NCI-H774 (cell line): ENCODE results near the gene LPCAT4.
"Not testable (repeated sequence)": the region's sequence is repeated elsewhere in the genome, so short reads cannot be mapped to it uniquely, and the experiment has no call there.

Experiments used
- DNase-seq: peaks from one replicate; lab custom pipeline; 2025; lab: John Stamatoyannopoulos, UW

The LPCAT4 gene

GRCh38 chr15:34364041-34364440 lies 3.0 kb downstream of the LPCAT4 start:
- no peak for DNase-seq

GRCh38 chr15:34362047-34362773 lies 4.8 kb downstream of the LPCAT4 start:
- no peak for DNase-seq

- DNase-seq, result no peak
These were observed 5.7 kb downstream of the LPCAT4 start for GRCh38 chr15:34361278-34361677.

GRCh38 chr15:34360298-34360697 lies 6.7 kb downstream of the LPCAT4 start:
- no peak for DNase-seq

GRCh38 chr15:34359416-34359815 lies 7.6 kb downstream of the LPCAT4 start:
- DNase-seq, result no peak

- no peak for DNase-seq
These were observed 8.0 kb downstream of the LPCAT4 start for GRCh38 chr15:34358948-34359347.

GRCh38 chr15:34358367-34358766 lies 8.6 kb downstream of the LPCAT4 start:
- DNase-seq, result no peak

- DNase-seq, result no peak
These were observed 9.3 kb downstream of the LPCAT4 start for GRCh38 chr15:34357653-34358052.

GRCh38 chr15:34355241-34355640 lies 11.8 kb downstream of the LPCAT4 start:
- DNase-seq, result no peak

GRCh38 chr15:34354286-34354685 lies 12.7 kb downstream of the LPCAT4 start:
- no peak for DNase-seq

GRCh38 chr15:34353627-34354026 lies 13.4 kb downstream of the LPCAT4 start:
- DNase-seq, result no peak

- DNase-seq, result not testable (repeated sequence)
These were observed 14.0 kb downstream of the LPCAT4 start for GRCh38 chr15:34352996-34353395.

- no peak for DNase-seq
These were observed 17.2 kb downstream of the LPCAT4 start for GRCh38 chr15:34349769-34350168.

GRCh38 chr15:34348735-34349300 lies 18.2 kb downstream of the LPCAT4 start:
- DNase-seq, result no peak

- no peak for DNase-seq
These were observed 18.9 kb downstream of the LPCAT4 start for GRCh38 chr15:34347951-34348638.

- peak; percentile 88 for DNase-seq
These were observed 24.0 kb downstream of the LPCAT4 start, which contains the start of the genes NOP10 and NUTM1 for GRCh38 chr15:34342737-34343575. Gene NOP10, minus strand, starts transcription at chr15:34343136. Its CDS starts 63 bp downstream, at chr15:34343073. Gene NUTM1, plus strand, starts transcription at chr15:34343315. Its CDS starts 382 bp downstream, at chr15:34343697.

GRCh38 chr15:34342213-34342736 lies 24.7 kb downstream of the LPCAT4 start:
- DNase-seq, result not testable (repeated sequence)

- no peak for DNase-seq
These were observed 25.4 kb downstream of the LPCAT4 start for GRCh38 chr15:34341381-34342212.

GRCh38 chr15:34339946-34340345 lies 27.1 kb downstream of the LPCAT4 start:
- DNase-seq, result no peak

- DNase-seq, result no peak
These were observed 28.6 kb downstream of the LPCAT4 start for GRCh38 chr15:34338347-34338746.
